Ovary (tissue), 9 donors: ENCODE data around the gene P2RX6. TPM values are rescaled to one million over a fixed set of nuclear protein-coding genes. Genes with fewer than 3 reads are reported as not detected.

ENCODE experiments used
- DNase-seq, 5 donors: peaks; one replicate each; pipeline ENCODE4 v3.0.0-alpha.2; 2019 to 2020
- H3K27ac ChIP-seq, 2 donors: fragments of 200-600 bp; one replicate each; pipeline versions ENCODE4 v1.5.1 to v1.8.0; 2019 to 2022
- H3K27me3 ChIP-seq: fragments of 200-600 bp; one replicate; pipeline ENCODE4 v1.8.0; 2022
- H3K36me3 ChIP-seq: fragments of 200-600 bp; sonication (generic); one replicate; pipeline ENCODE4 v1.5.1; 2019
- H3K4me1 ChIP-seq: one replicate; pipeline ENCODE4 v1.8.1; 2013; ENCODE audit warnings: mild to moderate bottlenecking, moderate library complexity; ENCODE audit not compliant: insufficient read depth
- H3K4me3 ChIP-seq: fragments of 200-600 bp; sonication (generic); one replicate; pipeline ENCODE4 v1.5.1; 2017
- H3K9me3 ChIP-seq, 2 donors: fragments of 200-600 bp in 1 of 2; sonication (generic) in 1 of 2; one replicate each; pipeline versions ENCODE4 v1.5.1 to v1.8.1; 2013 to 2019; ENCODE audit warnings: mild to moderate bottlenecking in 1 of 2, moderate library complexity in 1 of 2
- CTCF ChIP-seq, 3 donors: fragments of 450-650 bp in 2 of 3; fragments of 200-600 bp in 1 of 3; IDR thresholded peaks; one replicate each; pipeline versions ENCODE4 v1.5.1 to v1.8.0; 2016 to 2022; ENCODE audit warnings: antibody characterized with exemption in 3 of 3, mild to moderate bottlenecking in 1 of 3
- EP300 ChIP-seq: sonication (generic); formaldehyde crosslinking; IDR thresholded peaks from one replicate; pipeline ENCODE4 v1.6.1; 2017; ENCODE audit warnings: antibody characterized with exemption
- POLR2A ChIP-seq: fragments of 450-650 bp; IDR thresholded peaks from one replicate; pipeline ENCODE4 v1.6.1; 2017; ENCODE audit warnings: antibody characterized with exemption, mild to moderate bottlenecking, moderate library complexity
- WGBS, 3 donors: extraction: QIAGEN DNeasy Blood & Tissue Kit in 1 of 3; methylation state at CpG; one replicate each; pipeline versions ENCODE4 v1.1.5 to v1.1.7; 2013 to 2017; 5-methylcytosine and 5-hydroxymethylcytosine counted together
- intact Hi-C, 4 donors: fragments of 100-400 bp; cut with DNase I; formaldehyde crosslinking; loops; one replicate each; pipeline versions ENCODE4 v1.11.0 to v1.15.1; 2022 to 2023
- polyA plus RNA-seq, 2 donors: library from polyadenylated mRNA; stranded (reverse); fragments of 200-250 nt in 1 of 2; fragments of 350-450 nt in 1 of 2; fragmentation: Illumina TruSeq in 1 of 2; extraction: RNeasy Lipid Tissue Mini Kit (QIAGEN cat#74804) in 1 of 2; gene quantifications; one replicate each; pipeline ENCODE4 v1.2.3, GENCODE V29; 2013 to 2014
- total RNA-seq, 7 donors: library from RNA; depleted of rRNA in 2 of 7; stranded (reverse); fragments of >200 nt in 2 of 7; fragmentation: NEBNext Ultra II Directional in 3 of 7; extraction: Animal tissue kit (Norgen Biotek cat#: 25700) in 3 of 7; gene quantifications; one replicate each; pipeline versions ENCODE4 v1.1.0 to v1.2.4, GENCODE V29; 2016 to 2023
- donor health status: DM: no; HTN: no; CAD: no; lungs with moderate emphysema.
- donor health status: DM: no; HTN: no; CAD: no.
- donor health status: Bipolar disorder and iron deficiency.
- donor health status: DM: yes; HTN: yes; CAD: no.
- donor health status: DM: no; HTN: no; CAD: no.
- donor health status: DM: yes; HTN: yes; CAD: no.

P2RX6 gene
- total and polyA plus RNA-seq, 9 donors = 0.47 to 1.6 (median 1.0) TPM

GRCh38 chr22:20972933-20973577, 41.9 kb upstream of the P2RX6 start:
- DNase-seq = no peak
- Histone ChIP-seq H3K27me3 (no peaks in the 10 kb centered on the region), H3K36me3 (no peaks in the 10 kb centered on the region), H3K9me3 (no peaks in the 10 kb centered on the region), H3K27ac (no peak overlapping the region), H3K4me3 (no peak overlapping the region), H3K4me1 (no peaks in the 10 kb centered on the region)
- TF ChIP-seq POLR2A (no peak), EP300 (no peak), CTCF (IDR thresholded peaks at IDR 0.05) (no peak)
- intact Hi-C loops = no loop called here
- WGBS, 3 donors = 62 to 70% (median 66%) methylated on average over 19 to 21 of the region's 21 CpGs

- intact Hi-C loops = no loop called here
- H3K36me3 ChIP-seq = no peaks in the 10 kb centered on the region
- H3K27ac ChIP-seq = no peak overlapping the region
- DNase-seq = peak in 1 of 5 donors; percentile 33
- H3K27me3 ChIP-seq = no peaks in the 10 kb centered on the region
- no peaks in the 10 kb centered on the region for H3K9me3 ChIP-seq
- WGBS, 3 donors = 44 to 49% (median 45%) methylated on average over 21 of the region's 21 CpGs
- no peak overlapping the region for H3K4me3 ChIP-seq
- TF ChIP-seq POLR2A (no peak), EP300 (no peak), CTCF (IDR thresholded peaks at IDR 0.05) (no peak)
- no peaks in the 10 kb centered on the region for H3K4me1 ChIP-seq
Observed at GRCh38 chr22:20973634-20974286, 41.2 kb upstream of the P2RX6 start.

- no peaks in the 10 kb centered on the region for H3K27me3 ChIP-seq
- WGBS, 3 donors = 72 to 80% (median 79%) methylated on average over 16 of the region's 16 CpGs
- H3K36me3 ChIP-seq = no peaks in the 10 kb centered on the region
- H3K27ac ChIP-seq = no peak overlapping the region
- no peak overlapping the region for H3K4me3 ChIP-seq
- no peaks in the 10 kb centered on the region for H3K9me3 ChIP-seq
- TF ChIP-seq POLR2A = no peak
- peaks cover 1% of the 10 kb centered on the region for H3K4me1 ChIP-seq
- intact Hi-C loops = no loop called here
- peak in 1 of 5 donors; percentile 32 for DNase-seq
Observed at GRCh38 chr22:20974336-20974955, 40.5 kb upstream of the P2RX6 start.

- H3K9me3 ChIP-seq = no peaks in the 10 kb centered on the region
- TF ChIP-seq CTCF (IDR thresholded peaks at IDR 0.05) = no peak
- TF ChIP-seq POLR2A = no peak
- TF ChIP-seq EP300 = no peak
- DNase-seq = no peak
- WGBS, 3 donors = 69 to 84% (median 76%) methylated on average over 14 of the region's 14 CpGs
- H3K36me3 ChIP-seq = no peaks in the 10 kb centered on the region
- intact Hi-C loops = no loop called here
- no peak overlapping the region for H3K27ac ChIP-seq
- no peak overlapping the region for H3K4me3 ChIP-seq
- no peaks in the 10 kb centered on the region for H3K27me3 ChIP-seq
- H3K4me1 ChIP-seq = peaks cover 10% of the 10 kb centered on the region
Observed at GRCh38 chr22:20975541-20976290, 39.2 kb upstream of the P2RX6 start.
